HEK293 (cell line): Measurements from ENCODE around the gene FOXB1.

ENCODE experiments used
- ZBTB48 ChIP-seq: fragments of 450-650 bp; formaldehyde crosslinking; IDR thresholded peaks from 2 replicates; pipeline ENCODE4 v1.5.1; 2016; ENCODE audit warnings: missing biosample characterization, missing genetic modification characterization
- ZNF704 ChIP-seq: fragments of 450-650 bp; formaldehyde crosslinking; IDR thresholded peaks from 2 replicates; pipeline ENCODE4 v1.5.1; 2016; ENCODE audit warnings: missing biosample characterization, missing genetic modification characterization

DNA sequence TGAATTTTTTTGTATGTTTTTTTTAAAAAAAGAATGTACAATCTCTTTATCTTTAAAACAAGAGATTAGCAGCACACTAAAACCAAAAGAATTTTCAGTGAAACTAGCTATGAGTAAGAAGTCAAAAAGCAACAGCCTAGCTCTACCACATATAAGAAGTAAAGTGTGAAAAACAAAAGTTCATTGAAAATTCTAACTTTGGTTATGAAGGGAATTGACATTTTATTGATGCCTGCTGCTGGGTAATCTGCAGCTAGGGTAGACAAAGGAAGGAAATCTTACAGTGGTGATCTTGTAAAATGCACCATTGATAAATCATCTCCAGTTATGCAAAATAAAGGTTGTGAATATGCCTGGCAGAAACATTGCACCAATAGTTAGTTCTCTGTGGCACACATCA is 37.8 kb upstream of the FOXB1 start:
- TF ChIP-seq ZBTB48, result no peak
- TF ChIP-seq ZNF704, result no peak
